PC-9 (cell line): Measurements from ENCODE around the gene MFSD12. TPM values are rescaled to one million over a fixed set of nuclear protein-coding genes. Genes with fewer than 3 reads are reported as not detected.

Source experiments
- BruUV-seq: library from RNA; stranded (reverse); fragments of 400-500 nt; replicated peaks from 2 replicates; lab custom pipeline; 2021; lab: Mats Ljungman, UMichigan
- CTCF ChIA-PET: fragments of 300-600 bp; sonication (Branson Sonifier 250); formaldehyde crosslinking; loops from one replicate; lab custom pipeline; 2022; ENCODE audit warnings: antibody characterized with exemption; lab: Charles Lee
- POLR2A ChIA-PET: fragments of 300-600 bp; sonication (Branson Sonifier 250); formaldehyde crosslinking; loops from one replicate; lab custom pipeline; 2022; ENCODE audit warnings: antibody characterized with exemption; ENCODE audit not compliant: unreplicated experiment; lab: Charles Lee
- DNase-seq, 2 experiments: peaks; one replicate each; pipeline versions ENCODE4 v3.0.0 to v3.0.0-alpha.2; 2015 to 2022; ENCODE audit warnings: mixed read lengths in 1 of 2
- H2AFZ ChIP-seq: fragments of 200-600 bp; sonication (generic); 2 replicates; pipeline ENCODE4 v1.8.1; 2017; ENCODE audit warnings: antibody characterized with exemption
- H3F3A ChIP-seq: fragments of 200-600 bp; sonication (generic); 2 replicates; pipeline ENCODE4 v1.8.1; 2017; ENCODE audit warnings: antibody characterized with exemption, mild to moderate bottlenecking, low read depth; ENCODE audit not compliant: insufficient read depth
- H3K27ac ChIP-seq: fragments of 200-600 bp; sonication (generic); 2 replicates; pipeline ENCODE4 v1.6.1; 2016; ENCODE audit warnings: mixed run types
- H3K27me3 ChIP-seq: fragments of 200-600 bp; sonication (generic); 2 replicates; pipeline ENCODE4 v1.6.1; 2016; ENCODE audit warnings: low read depth, mixed run types; ENCODE audit not compliant: insufficient read depth
- H3K36me3 ChIP-seq: fragments of 200-600 bp; sonication (generic); 2 replicates; pipeline ENCODE4 v1.6.1; 2016; ENCODE audit warnings: low read depth, mixed run types
- H3K4me1 ChIP-seq: fragments of 200-600 bp; sonication (generic); replicated peaks from 2 replicates; pipeline ENCODE4 v1.6.1; 2016; ENCODE audit warnings: mixed run types; ENCODE audit not compliant: insufficient read depth
- H3K4me2 ChIP-seq: fragments of 200-600 bp; sonication (generic); 2 replicates; pipeline ENCODE4 v1.6.1; 2017; ENCODE audit warnings: mixed run types
- H3K4me3 ChIP-seq: fragments of 200-600 bp; sonication (generic); 2 replicates; pipeline ENCODE4 v1.6.1; 2016; ENCODE audit warnings: mixed run types
- H3K79me2 ChIP-seq: fragments of 200-600 bp; sonication (generic); 2 replicates; pipeline ENCODE4 v1.6.1; 2017; ENCODE audit warnings: low read depth, mixed run types
- H3K9me2 ChIP-seq: fragments of 200-600 bp; sonication (generic); 2 replicates; pipeline ENCODE4 v1.8.1; 2017; ENCODE audit warnings: mild to moderate bottlenecking; ENCODE audit not compliant: insufficient read depth
- H3K9me3 ChIP-seq: fragments of 200-600 bp; sonication (generic); 2 replicates; pipeline ENCODE4 v1.8.1; 2016; ENCODE audit warnings: low read depth; ENCODE audit not compliant: insufficient read depth
- H4K20me1 ChIP-seq: fragments of 200-600 bp; sonication (generic); 2 replicates; pipeline ENCODE4 v1.8.1; 2017; ENCODE audit not compliant: insufficient read depth
- EZH2 ChIP-seq: fragments of 200-600 bp; sonication (generic); IDR thresholded peaks from 2 replicates; pipeline ENCODE4 v1.8.0; 2017; ENCODE audit warnings: antibody characterized with exemption, low read depth
- intact Hi-C: fragments of 100-400 bp; cut with micrococcal nuclease; formaldehyde crosslinking; loops from one replicate; pipeline ENCODE4 v1.10.0; 2022; ENCODE audit not compliant: unreplicated experiment
- total RNA-seq: library from RNA; stranded (reverse); gene quantifications from 2 replicates; pipeline ENCODE4 v1.2.3, GENCODE V29; 2021
- TF ChIP-seq, protein P1 (sequence below): fragments of 200-600 bp; sonication (generic); conservative IDR thresholded peaks from 2 replicates; pipeline ENCODE4 v1.6.1; 2017; ENCODE audit warnings: mixed run types, antibody characterized with exemption, mild to moderate bottlenecking, moderate library complexity

The MFSD12 gene
- total RNA-seq, 1 experiment from 2014 or later: 70.0 TPM

DNA sequence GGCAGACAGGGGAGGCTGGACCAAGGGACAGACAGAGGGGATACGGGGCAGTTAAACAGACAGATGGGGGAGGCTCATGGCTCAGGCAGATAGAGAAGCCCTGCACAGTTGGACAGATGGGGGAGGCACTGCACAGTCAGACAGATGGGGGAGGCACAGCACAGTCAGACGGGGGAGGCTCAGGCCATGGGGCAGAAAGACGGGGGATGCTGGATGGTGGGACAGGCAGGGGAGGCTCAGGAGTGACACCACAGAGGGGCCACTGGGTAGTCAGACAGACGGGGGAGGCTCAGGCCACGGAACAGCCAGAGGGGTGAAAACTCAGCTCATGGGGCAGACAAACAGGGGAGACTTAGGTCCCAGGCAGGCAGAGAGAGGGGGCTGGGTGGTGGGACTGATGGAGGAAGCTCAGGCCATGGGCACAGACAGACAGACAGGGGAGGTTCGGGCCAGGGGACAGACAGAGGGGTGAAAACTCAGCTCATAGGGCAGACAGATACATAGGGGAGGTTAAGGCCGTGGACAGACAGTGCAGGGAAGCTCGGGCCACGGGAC, 886 bp downstream of the MFSD12 start:
- H2AFZ ChIP-seq: 0 out of 2 replicates have a peak overlapping the region, but pooled peaks have one; percentile 48
- TF ChIP-seq, protein P1, sequence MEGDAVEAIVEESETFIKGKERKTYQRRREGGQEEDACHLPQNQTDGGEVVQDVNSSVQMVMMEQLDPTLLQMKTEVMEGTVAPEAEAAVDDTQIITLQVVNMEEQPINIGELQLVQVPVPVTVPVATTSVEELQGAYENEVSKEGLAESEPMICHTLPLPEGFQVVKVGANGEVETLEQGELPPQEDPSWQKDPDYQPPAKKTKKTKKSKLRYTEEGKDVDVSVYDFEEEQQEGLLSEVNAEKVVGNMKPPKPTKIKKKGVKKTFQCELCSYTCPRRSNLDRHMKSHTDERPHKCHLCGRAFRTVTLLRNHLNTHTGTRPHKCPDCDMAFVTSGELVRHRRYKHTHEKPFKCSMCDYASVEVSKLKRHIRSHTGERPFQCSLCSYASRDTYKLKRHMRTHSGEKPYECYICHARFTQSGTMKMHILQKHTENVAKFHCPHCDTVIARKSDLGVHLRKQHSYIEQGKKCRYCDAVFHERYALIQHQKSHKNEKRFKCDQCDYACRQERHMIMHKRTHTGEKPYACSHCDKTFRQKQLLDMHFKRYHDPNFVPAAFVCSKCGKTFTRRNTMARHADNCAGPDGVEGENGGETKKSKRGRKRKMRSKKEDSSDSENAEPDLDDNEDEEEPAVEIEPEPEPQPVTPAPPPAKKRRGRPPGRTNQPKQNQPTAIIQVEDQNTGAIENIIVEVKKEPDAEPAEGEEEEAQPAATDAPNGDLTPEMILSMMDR: no peak
- no peak for TF ChIP-seq EZH2
- H3K27ac ChIP-seq: no peak overlapping the region
- H3K36me3 ChIP-seq: no peaks in the 10 kb centered on the region
- POLR2A ChIA-PET: interaction anchor here (0.6 kb wide), 1 partner anchor 17 kb away, joined by 3 read pairs; no protein-coding TSS in a partner anchor
- peak overlapping the region; percentile 81 for H3K4me2 ChIP-seq
- intact Hi-C loops: loop anchor here (5.0 kb wide), 1 partner anchor 71 kb away; the partner anchor contains the start of gene CACTIN
- peak overlapping the region; percentile 63 for H3K4me3 ChIP-seq
- BruUV-seq: no TSS peak
- H4K20me1 ChIP-seq: peaks cover 12% of the 10 kb centered on the region
- peaks cover 8% of the 10 kb centered on the region for H3F3A ChIP-seq
- H3K79me2 ChIP-seq: peaks cover 22% of the 10 kb centered on the region
- no peaks in the 10 kb centered on the region for H3K9me3 ChIP-seq
- peaks cover 16% of the 10 kb centered on the region; the same call in 1 of the 2 replicates for H3K4me1 ChIP-seq
- DNase-seq: no peak
- H3K27me3 ChIP-seq: no peaks in the 10 kb centered on the region
- H3K9me2 ChIP-seq: no peaks in the 10 kb centered on the region
- CTCF ChIA-PET: interaction anchor here (0.9 kb wide), 1 partner anchor 12 kb away, joined by 3 read pairs; no protein-coding TSS in a partner anchor

DNA sequence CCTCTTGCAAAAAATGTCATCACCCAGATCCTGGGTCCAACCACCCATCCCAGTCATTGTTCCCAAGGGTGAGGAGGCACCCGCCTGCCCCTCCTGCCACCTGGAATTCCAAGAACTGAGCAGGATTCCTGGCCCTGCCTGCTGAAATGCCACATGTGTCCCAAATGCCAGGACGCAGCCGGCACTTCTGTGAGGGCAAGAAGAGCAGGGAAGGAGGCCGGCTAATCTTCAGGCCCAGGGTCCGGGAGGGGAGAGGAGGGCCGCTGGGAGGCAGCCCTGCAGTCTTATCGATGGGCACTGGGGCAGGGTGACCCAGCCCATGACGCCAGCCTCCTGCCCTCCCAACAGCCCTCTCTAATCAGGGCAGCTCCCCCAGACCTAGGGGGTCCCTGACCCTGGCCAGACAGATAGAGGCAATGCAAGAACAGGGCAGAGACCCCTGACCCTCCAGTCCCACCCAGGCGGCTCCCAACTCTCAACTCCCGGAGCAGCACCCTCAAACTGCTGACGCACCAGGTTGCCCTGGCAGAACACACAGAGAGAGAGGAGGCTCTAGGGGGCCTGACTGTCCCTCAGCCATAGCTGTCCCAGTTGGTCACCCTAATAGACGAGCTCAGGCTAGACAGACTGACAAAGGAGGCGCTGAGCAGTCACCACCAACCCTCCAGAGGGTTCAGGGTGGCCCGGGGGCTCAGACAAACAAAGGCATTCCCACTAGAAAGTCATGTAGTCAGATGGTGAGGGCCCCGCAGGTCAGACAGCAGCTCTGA, 1.5 kb downstream of the MFSD12 start:
- peak overlapping the region; percentile 63; the same call in 1 of the 2 replicates for H3K4me3 ChIP-seq
- H2AFZ ChIP-seq: no peak overlapping the region
- TF ChIP-seq EZH2: no peak
- TF ChIP-seq, protein P1: no peak
- intact Hi-C loops: loop anchor here (5.0 kb wide), 1 partner anchor 71 kb away; the partner anchor contains the start of gene CACTIN
- peak overlapping the region; percentile 81 for H3K4me2 ChIP-seq
- ChIA-PET POLR2A (no interaction called here), CTCF (interaction anchor here (0.9 kb wide), 1 partner anchor 11 kb away, joined by 3 read pairs; no protein-coding TSS in a partner anchor)
- H3K79me2 ChIP-seq: peaks cover 22% of the 10 kb centered on the region
- no peaks in the 10 kb centered on the region for H3K36me3 ChIP-seq
- no TSS peak for BruUV-seq
- H3K9me2 ChIP-seq: no peaks in the 10 kb centered on the region
- H3K27me3 ChIP-seq: no peaks in the 10 kb centered on the region
- no peaks in the 10 kb centered on the region for H3K9me3 ChIP-seq
- peaks cover 12% of the 10 kb centered on the region for H4K20me1 ChIP-seq
- H3K27ac ChIP-seq: no peak overlapping the region
- no peak for DNase-seq
- H3K4me1 ChIP-seq: peaks cover 16% of the 10 kb centered on the region; the same call in 1 of the 2 replicates
- H3F3A ChIP-seq: peaks cover 8% of the 10 kb centered on the region

DNA sequence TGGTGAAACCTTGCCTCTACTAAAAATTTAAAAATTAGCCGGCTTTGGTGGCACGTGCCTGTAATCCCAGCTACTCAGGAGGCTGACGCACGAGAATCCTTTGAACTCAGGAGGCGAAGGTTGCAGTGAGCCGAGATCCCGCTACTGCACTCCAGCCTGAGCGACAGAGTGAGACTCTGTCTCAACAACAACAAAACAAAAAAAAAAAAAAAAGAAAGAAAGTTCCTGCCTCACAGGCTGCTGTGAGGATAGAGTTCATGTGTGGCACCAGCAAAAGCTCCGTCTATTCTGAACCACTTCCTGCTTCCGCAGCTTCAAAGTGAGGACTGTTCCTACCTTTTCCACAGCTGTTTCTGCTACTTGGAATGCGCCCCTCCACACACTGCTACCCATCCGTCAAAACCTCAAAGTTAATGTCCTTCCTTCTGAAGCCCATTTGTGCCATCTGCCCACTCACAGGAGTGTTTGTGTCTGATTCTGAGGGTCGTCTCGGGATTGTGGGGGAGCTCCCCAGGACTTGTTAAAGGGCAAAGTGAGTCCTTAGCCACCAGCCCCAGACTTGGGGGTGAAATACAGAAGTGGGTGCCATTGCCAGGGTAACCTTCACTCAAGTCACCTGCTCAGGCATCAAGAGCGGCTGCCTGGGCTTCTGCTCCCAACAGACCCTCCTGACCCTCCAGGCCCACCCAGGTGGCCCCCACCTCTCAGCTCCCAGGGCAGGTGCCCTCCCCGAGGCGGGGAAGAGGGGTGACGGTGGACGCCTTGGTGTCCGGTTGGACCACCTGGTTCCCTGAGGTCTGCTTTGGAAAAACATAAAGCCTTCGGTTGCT, 2.9 kb downstream of the MFSD12 start:
- peaks cover 16% of the 10 kb centered on the region; the same call in 1 of the 2 replicates for H3K4me1 ChIP-seq
- no peaks in the 10 kb centered on the region for H3K27me3 ChIP-seq
- H3K9me2 ChIP-seq: no peaks in the 10 kb centered on the region
- ChIA-PET CTCF (no interaction called here), POLR2A (no interaction called here)
- H3F3A ChIP-seq: peaks cover 8% of the 10 kb centered on the region
- H3K27ac ChIP-seq: no peak overlapping the region
- TF ChIP-seq, protein P1: no peak
- no peak for TF ChIP-seq EZH2
- no peaks in the 10 kb centered on the region for H3K9me3 ChIP-seq
- DNase-seq: no peak
- no peak overlapping the region for H2AFZ ChIP-seq
- no peaks in the 10 kb centered on the region for H3K36me3 ChIP-seq
- no peak overlapping the region for H3K4me3 ChIP-seq
- peaks cover 12% of the 10 kb centered on the region for H4K20me1 ChIP-seq
- intact Hi-C loops: loop anchor here (5.0 kb wide), 1 partner anchor 73 kb away; the partner anchor contains the start of gene CACTIN
- H3K4me2 ChIP-seq: no peak overlapping the region
- peaks cover 22% of the 10 kb centered on the region for H3K79me2 ChIP-seq
- BruUV-seq: no TSS peak
